ENCODE results near the gene MATN1.

MATN1 gene

DNA sequence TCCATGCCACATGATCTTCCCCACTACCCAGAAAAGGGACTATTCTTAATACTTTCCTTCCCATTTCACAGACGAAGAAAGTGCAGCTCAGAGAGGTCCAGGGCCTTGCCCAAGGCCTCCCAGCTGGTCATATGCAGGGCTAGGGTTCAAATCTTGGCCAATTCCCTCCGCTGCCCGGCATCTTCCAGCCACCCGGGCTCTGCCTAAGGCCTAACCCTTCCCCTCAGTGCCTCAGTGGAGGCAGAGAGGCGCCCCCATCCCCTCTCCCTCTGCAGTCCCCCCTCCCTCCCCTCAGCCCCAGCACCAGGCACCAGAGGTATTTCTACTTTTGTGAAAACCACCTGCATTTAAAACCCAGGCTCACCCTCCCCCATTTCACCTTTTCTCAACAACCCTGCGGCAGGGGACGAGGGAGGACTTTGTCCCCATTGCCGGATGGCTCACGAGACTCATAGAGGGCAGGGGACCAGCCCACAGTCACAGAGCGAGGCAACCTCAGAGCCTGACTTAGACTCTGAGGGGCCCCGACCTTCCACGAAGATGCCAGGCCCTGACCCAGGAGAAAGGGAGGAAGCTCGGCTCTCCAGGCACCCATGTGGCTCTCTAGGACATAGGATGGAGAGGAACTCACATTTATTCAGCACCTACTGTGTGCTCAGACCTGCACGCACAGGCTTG, 21.9 kb upstream of the MATN1 start:
- DNase-seq (ENCODE audit: low read depth, low spot score) = no peak

DNA sequence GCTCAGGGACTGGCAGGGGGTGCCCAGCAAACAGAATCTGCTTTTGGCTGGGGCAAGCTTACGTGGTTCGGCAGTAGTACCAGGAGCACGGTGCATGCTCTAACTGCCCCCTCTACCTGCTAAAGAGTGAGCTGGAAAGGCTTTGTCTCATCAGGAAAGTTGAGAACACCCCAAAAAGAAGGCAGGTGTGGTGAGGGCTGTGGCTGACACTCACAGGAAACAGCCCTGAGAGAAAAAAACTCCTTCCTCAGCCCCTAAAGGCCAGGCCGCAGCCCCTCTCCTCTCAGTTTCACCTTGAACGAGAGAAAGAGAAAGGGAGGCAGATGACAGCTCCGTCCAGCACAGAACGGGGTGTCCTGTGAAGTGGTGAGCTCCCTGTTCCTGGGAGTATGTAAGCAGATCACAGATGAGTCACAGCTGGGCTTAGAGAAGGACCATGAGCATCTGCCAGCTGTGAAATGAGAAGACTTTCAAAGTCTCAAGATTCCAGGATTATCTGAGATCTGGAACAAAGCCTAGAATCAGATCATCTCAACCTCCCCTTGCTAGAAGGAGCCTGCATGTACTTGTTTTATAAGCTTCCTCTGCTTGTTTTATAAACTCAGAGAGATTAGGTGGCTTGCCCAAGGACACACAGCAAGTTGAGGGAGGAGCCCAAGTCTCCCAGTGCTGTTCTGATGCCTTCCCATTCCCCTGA, 20.8 kb upstream of the MATN1 start:
- no peak for DNase-seq (ENCODE audit: low read depth, low spot score)

DNA sequence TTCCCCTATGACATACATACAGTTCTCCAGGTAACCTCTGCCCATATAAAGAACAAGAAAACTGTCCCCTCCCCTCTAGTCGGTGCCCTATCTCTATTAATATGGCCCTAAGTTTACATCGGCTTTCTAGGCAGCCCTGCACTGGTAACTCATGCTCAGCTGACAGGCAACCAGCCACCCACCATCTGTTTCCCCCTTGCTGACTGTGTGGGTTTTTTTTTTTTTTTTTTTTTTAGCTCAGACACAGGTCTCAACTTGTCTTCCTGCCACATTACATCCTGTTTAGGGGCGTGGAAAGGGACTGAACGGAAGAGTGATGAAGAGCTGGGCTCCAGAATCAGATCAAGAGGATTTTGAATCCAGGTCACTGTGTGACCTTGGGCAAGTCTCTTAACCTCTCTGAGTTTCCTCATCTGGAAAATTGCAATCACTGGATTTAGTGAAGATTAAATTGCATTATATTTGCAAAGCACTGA, 20.2 kb upstream of the MATN1 start:
- no peak for DNase-seq (ENCODE audit: low read depth, low spot score)

DNA sequence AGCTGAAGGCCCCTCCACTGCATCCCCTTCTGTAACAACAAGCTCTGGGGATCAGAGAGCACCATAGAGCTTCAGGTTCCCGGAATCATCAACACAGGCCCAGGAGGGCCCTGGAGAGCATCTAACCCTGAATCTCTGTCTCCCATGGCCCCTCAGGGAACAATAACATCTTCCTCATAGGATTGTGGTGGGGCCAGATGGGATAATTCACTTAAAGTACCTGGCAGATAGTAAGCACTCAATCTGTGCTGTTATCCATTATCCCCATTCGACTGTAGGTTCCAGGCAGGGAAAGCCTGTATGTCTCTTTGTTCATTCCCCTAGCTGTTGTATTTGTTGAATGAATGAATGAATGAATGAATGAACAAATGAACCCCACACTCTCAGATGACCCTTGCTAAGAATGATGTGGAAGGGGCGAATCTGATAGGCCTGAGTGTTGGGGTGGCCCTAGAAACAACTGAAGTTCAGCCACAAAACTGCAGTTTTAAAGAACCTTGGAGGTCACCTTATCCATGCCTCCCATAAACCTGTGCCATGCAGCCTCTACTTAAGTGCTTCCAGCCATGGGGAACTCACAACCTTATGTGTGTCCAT, 19.7 kb upstream of the MATN1 start:
- no peak for DNase-seq (ENCODE audit: low read depth, low spot score)

DNA sequence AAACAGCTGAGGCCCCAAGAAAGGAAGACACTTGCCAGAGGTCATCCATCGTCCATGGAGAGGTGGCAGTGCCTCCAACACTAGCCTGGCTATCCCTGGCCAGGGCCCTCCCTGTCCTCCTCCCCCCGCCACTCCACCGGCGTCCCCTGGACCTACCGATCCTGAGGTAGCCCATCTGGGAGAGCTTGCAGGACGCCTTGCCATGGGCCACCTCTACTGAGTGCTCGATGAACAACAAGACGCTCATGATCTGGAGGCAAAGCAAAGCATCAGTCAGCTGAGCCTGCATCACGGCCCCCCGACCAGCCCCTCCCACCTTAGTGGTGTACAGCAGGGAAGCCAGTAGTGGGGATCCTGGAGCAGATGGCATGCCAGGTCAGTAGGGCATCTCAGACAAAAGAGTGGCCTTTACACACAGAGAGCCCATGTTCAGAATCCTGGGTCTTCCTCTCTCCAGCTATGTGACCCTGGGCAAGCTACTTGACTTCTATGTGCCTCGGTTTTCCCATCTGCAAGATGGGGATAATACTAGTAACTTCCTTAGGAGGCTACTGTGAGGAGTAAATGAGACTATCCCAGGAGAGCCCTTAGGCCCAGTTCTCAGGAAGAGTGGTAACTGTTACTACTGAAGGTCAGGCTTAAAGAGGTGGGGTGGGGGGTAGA, 19.0 kb upstream of the MATN1 start:
- DNase-seq (ENCODE audit: low read depth, low spot score) = no peak

DNA sequence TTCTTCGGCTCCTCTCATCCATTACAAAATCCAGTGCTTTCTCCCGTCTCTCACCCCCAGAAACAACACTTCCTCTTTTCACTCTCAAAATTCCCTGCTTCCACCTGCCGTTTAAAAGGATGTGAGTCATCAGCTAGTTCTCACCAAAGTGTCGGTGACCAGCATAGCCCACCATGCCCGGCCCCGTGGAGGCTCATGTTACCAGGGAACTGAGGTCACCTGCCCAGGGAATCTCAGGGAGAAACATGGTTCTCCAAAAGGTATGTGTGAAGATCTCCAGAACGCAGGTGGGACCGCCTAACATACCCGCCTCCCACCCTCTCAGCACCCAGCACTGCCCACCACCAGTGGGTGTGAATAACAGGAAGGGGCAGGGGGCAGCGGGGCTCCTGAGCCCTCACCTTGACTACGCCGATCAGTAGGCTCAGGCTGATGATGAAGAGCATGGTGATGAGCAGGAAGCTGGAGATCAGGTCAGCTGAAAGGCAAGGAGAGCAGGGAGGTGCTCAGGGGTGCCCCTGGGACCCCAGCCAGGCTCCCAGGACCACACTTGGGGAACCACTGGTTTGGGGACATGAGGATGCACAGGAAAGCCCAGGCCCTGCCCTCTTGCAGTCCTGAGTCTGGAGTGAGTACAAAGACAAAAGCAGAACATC, 18.0 kb upstream of the MATN1 start:
- DNase-seq (ENCODE audit: low read depth, low spot score) = peak; percentile 26

DNA sequence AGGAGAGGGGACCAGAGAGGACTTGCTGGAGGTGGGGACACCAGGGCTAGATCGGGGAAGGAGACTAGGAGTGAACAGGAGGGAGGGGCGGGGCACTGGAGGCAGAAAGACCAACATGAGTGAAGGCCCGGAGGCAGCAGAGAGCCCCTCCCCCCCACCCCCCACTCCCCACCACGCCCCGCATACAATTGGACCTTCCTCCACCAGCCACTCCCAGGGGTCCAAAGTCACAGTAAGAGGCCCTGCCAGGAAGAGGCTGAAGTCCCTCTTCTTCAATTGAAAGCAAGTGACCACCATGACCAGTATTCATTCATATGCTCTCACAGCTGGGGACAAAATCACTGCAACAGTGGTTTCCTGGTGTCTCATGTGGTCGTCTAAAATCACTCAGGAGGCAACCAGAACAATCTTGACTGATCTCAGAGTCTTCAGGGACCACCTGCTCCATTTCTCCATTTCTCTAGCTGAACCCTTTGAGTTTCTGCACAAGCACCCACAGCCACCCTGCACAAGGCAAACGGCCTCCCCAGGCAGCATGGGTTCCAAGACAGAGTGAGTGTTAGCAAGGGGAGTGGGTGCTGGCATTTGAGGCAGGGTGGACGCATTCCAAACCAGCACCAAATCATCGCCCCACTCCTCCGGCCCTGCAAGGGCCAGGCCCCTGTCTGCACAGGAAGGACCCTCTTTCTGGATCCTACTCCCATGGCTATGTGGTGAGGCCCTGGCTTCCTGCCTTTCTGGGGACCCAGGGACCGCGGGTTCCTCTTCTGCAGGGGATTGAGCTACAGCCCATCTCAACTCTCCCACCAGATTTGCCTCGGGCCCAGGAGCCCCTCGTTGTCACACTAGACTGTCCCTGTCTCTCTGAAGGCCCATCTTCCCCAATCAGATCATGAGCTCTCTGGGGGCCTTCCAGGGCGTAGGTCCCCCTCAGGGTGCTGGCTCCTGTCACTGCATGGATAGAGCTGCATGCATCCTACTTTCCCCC, 17.2 kb upstream of the MATN1 start:
- DNase-seq (ENCODE audit: low read depth, low spot score) = no peak

DNA sequence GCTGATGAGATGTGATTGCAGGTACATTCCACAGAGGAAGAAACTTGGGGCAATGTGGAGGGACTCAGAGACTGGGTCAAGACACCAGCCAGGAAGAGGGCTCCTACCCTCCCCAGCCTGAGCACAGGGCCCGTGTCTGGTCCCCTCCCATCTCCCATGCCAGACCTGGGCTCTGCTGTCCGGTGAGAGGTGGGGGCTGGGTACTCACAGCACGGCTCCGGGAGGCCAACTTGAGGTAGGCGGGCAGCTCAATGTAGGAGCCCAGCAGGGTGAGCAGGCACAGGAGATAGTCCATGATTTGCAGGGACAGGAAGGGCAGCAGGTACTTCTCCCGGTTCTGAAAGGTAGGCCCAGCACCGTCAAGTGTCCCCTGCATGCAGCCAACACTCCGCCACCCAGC, 16.2 kb upstream of the MATN1 start:
- no peak for DNase-seq (ENCODE audit: low read depth, low spot score)

DNA sequence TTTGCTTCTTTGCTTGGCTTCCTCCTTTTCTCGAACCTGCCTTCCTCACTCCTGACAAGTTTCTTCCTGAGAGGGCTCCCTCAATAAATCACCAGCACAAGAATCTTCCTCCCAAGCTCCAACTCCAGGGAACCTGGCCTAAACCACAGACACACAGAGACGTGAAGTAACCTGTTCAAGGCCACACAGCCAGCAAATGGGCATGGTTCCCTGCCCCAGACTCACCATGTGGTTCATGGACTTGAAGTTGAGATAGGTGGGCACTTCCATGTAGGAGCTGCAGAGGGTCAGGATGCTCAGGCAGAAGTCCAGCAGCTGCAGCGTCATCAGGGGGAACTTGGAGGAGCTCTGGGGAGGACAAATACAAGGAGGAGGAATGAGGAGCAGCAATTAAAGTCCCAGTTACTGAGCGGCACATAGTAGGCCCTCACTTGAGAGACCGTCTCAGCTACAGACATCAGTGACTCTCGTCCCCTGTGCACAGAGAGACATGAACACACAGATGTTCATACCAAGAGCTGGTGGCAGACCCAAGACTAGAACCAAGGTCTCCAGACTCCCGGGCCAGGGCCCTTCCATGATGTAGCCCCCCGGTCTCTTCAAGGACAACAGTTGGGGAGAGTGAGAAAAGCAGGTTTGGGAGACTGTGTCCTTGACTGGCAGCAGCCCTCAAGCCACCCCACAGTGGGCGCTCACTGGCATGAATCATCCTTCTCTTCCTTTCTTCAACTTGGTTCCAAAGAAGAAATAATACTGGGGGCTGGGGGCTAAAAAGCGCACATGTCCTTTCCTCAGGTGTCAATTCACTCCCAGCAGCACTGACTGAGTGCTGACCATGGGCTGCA, 15.6 kb upstream of the MATN1 start:
- no peak for DNase-seq (ENCODE audit: low read depth, low spot score)

DNA sequence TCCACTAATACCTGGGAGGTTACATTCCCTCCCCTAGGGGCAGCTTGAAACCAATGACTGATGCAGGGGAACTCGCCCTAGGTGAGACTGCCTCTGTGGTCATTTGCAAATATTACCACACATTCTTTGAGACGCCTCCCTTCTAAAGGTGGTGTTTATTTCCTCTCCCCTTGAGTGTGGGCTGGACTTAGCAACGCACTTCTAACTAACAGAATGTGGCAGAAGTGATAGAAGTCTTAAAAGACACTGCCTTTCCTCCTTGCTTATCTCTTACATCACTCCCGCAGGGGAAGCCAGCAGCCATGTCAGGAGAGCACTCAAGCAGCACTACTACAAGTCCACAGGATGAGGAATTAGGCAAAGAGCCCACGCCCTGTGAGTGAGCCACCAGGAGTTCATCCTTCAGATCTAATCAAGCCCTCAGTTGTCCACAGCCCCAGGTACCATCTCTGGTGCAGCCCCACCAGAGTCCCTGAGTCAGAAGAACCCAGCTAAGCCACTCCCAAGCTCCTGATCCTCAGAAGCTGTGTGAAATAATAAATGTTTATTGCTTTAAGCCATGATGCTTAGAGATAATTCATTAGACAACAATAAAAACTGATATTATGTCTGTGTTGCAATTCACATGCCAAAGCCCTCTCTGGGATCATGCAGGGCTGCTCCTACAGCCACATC, 14.8 kb upstream of the MATN1 start:
- DNase-seq (ENCODE audit: low read depth, low spot score) = no peak

DNA sequence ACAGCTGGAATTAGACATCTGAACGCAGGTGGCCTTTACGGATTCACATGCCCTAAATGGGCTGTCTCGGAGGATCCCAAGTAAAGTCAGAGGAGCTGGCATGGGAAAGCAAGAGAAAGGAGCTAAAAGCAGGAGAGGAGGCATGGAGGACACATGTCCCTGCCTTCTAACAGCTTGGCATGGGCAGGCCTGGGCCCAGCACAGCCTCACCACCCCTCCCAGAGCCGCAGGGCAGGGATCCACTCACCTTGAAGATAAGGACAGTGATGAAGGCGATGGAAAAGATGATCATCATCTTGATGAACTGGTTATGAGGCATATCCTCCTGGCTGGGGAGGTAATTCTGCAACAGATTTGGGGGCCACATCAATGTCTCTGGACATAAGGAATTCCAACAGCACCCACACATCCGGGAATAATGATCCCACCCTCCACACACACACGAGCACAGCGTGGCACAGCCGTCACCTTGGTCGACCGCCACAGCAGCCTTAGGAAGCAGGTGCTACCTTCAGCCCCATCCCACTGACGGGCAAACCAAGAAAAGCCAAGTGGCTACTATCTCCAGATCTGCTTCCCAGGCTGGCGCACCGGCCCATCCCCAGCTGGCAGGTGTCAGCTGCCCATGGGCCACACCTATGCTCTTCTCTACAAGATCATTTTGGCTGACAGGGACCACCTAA, 14.1 kb upstream of the MATN1 start:
- DNase-seq (ENCODE audit: low read depth, low spot score) = no peak

DNA sequence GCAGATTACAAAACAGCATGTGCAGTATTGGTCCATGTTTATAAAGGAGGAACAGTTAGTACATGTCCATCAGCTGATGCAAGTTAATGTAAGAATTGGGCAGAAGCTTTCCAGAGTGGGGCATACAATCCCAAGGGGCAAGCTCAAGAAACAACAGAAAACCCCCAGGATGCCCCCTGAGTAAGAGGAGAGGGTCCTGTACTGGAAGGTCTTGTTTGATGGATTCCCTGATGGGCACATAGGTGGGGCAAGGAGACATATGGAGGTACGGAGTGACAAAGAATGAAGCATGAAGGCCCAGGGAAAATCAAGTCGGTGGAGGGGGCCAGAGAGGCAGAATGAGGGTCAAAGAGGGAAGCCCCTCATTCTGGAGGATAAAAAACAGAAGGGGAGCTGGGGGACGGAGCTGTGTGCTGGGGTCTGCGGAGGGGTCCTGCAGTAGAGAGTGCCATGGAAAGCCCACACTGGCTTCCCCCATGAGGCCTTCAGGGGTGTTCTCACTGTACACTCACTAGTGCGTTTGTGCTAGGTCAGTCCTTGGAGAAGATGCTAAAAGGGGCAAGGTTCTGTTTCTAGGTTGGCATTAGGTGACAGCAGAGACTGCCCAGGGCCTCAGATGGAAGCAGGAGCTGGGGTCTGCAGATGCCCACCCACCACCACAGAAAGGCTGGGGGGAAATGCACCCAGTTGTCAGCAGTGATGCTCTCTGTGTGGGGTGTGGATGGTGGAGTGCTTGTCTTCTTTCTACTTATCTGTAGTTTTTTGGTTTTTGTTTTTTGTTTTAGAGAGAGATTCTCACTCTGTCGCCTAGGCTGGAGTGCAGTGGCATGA, 12.5 kb upstream of the MATN1 start:
- DNase-seq (ENCODE audit: low read depth, low spot score) = no peak

DNA sequence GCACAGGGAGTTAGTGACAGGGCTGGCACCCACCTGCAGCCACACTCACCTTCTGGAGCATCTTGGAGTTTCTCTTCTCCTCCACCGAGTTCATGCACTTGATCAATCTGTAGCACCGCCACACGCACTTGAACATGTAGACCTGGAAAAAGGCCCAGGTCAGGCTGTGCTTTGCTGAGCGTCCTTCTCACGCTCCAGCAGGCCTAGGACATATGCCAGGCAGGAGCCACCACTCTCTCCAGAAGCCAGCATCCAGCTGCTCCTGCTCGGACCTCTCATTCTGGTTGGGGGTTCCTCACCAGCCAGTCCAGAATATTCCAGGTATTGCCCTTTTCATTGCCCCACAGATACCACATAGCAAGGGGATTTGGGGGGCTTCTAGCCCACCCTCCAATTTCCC, 11.7 kb upstream of the MATN1 start:
- DNase-seq (ENCODE audit: low read depth, low spot score) = no peak

DNA sequence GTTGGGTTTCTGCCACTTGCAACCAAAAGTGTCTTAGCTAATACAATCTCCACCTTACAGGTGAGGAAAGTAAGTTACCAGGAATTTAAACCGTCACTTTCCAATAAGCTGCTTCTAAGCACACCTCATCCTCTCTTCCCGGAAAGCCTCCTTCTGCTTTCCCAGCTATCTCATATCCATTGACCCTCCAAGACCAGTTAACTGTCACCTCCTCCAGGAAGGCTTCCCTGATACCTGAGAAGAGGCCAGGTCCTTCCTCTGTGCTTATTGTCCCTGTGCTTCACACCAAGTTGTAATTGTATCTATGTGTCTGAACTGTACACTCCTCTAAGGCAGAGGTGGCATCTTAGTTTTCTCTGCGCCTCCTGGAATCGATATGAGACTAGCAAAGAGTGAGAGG, 11.2 kb upstream of the MATN1 start:
- DNase-seq (ENCODE audit: low read depth, low spot score) = no peak

DNA sequence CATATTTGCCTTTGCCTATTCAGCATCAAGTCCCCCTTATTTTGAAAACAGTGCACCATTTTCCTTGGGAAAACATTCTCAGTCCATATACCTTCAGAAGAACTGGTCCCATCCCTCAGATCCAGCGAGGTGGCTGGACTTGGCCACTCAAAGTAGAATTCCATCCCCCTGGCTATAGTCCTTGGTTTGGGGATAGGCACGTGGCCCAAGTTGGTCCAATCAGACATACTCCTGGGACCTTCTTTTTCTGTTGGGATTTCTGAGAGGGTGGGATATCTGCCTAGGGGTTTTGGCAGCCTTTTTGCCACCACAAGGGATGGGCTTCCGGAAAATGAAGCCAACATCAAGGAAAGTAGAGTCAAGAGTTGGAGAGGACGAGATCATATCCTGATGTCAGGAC, 10.7 kb upstream of the MATN1 start:
- no peak for DNase-seq (ENCODE audit: low read depth, low spot score)

DNA sequence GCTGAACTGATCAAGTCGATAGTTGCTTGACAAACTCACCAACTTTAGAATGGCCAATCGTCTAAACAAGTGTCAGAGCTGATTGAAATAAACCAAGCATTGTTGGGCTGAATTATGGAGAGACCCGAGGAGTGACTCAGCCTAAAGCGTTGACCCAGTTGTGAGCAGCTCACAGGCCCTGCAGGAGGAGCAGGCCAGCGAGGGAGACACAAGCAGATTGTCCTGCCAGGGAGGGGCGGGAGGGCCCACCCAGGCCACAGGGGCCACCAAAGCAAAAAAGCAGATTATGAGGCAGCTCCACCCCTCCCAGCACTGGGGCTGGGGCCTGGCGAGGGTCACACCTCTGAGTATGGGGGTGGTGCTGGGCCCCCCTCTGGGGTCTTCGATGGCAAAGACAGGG, 10.1 kb upstream of the MATN1 start:
- peak; percentile 39 for DNase-seq (ENCODE audit: low read depth, low spot score)

DNA sequence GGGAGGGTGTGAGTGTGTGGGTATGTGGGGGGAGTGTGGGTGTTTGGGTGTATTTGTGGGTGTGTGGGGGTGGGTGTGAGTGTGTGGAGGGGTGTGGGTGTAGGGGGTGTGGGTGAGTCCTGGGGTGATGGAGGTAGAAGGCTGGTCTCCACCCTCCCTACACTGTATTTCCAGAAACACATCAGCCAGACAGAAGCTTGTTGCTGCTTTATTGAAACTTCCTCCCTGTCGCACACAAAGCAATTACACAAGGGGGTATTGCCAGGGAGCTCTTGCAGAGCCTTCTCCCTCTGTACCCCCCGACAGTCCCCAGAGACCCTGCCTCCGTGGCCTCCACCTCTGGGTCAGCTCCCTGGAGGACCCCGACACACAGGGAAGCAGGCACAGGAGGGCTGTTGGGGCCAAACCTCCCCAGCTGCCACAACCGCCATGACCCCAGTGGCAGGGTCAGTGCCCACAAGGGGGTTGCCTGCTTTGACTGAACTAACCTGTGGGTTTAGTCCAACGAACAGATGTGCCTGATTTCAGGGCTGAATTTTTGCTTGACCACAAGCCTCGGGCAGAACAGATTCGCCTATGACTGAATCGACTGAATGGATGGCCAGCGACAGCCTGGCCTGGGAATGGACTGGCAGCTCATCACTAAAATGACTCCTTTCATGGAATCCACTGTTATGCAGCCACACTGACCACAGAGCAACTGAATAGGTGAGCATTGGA, 9.1 kb upstream of the MATN1 start:
- DNase-seq (ENCODE audit: low read depth, low spot score) = peak; percentile 76
